ENCODE data around the gene EFHD1.

DNA sequence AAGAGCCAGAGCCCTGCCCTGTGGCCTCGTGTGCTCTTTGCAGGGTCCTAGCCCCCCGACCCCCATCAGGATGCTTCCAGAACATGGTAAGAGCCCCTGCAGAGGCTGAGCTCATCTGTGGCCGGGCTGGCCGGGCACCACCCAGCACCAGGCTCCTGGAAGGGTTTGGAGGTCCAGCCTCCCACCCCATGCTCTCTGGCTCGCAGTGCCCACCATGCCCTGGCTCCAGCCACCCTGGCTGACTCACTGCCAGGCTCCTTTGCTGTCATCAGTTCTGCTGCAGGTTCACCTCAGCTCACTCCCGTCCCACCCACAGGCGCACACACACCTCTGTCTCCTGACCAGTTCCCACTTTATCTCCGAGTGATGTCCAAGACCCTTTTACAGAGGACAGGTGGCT is 45.4 kb upstream of the EFHD1 start:
- TF ChIP-seq, protein P1, sequence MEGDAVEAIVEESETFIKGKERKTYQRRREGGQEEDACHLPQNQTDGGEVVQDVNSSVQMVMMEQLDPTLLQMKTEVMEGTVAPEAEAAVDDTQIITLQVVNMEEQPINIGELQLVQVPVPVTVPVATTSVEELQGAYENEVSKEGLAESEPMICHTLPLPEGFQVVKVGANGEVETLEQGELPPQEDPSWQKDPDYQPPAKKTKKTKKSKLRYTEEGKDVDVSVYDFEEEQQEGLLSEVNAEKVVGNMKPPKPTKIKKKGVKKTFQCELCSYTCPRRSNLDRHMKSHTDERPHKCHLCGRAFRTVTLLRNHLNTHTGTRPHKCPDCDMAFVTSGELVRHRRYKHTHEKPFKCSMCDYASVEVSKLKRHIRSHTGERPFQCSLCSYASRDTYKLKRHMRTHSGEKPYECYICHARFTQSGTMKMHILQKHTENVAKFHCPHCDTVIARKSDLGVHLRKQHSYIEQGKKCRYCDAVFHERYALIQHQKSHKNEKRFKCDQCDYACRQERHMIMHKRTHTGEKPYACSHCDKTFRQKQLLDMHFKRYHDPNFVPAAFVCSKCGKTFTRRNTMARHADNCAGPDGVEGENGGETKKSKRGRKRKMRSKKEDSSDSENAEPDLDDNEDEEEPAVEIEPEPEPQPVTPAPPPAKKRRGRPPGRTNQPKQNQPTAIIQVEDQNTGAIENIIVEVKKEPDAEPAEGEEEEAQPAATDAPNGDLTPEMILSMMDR (IDR thresholded peaks at IDR 0.05; ENCODE audit: insufficient read depth, low read depth, low read length) = no peak
- no peak for TF ChIP-seq EZH2 (IDR thresholded peaks at IDR 0.05; ENCODE audit: insufficient read depth, low read length)

Data from astrocyte (in vitro differentiated cells and primary cell).